HCT116 (cell line): ENCODE measurements around the gene GALNT18. TPM values are rescaled to one million over a fixed set of nuclear protein-coding genes. Genes with fewer than 3 reads are reported as not detected.

Source experiments
- ATAC-seq: fragments of 200-7000 bp; cut with Tn5 transposase; 2 replicates; pipeline ENCODE4 v1.9.1; 2020; ENCODE audit warnings: mild to moderate bottlenecking, moderate library complexity
- BruUV-seq: library from RNA; stranded (reverse); fragments of 400-500 nt; replicated peaks from 2 replicates; lab custom pipeline; 2021; lab: Mats Ljungman, UMichigan
- CTCF ChIA-PET: fragments of 300-600 bp; sonication (Branson Sonifier 250); formaldehyde crosslinking; loops from one replicate; lab custom pipeline; 2021; ENCODE audit warnings: antibody characterized with exemption; lab: Charles Lee
- POLR2A ChIA-PET: fragments of 300-600, 350-600 bp; sonication (Branson Sonifier 250); formaldehyde crosslinking; loops from one replicate; lab custom pipeline; 2021; ENCODE audit warnings: antibody characterized with exemption; lab: Charles Lee
- RAD21 ChIA-PET, 2 experiments: fragments of 300-600 bp; sonication (Branson Sonifier 250); formaldehyde crosslinking; loops; one replicate each; lab custom pipeline; 2023; ENCODE audit warnings: low total read pairs in 2 of 2; ENCODE audit not compliant: uncharacterized antibody in 2 of 2, unreplicated experiment in 2 of 2, low non-redundant PET in 1 of 2; lab: Charles Lee
- DNase-seq: peaks from one replicate; pipeline ENCODE4 v3.0.0-alpha.2; 2010; ENCODE audit warnings: low read depth, low spot score
- H2AFZ ChIP-seq: fragments of 200-600 bp; shearing (Covaris generic), sonication (generic); 2 replicates; pipeline ENCODE4 v1.6.1; 2017; ENCODE audit warnings: low read depth, mixed run types, mixed read lengths, antibody characterized with exemption, low read length; ENCODE audit not compliant: poor library complexity, severe bottlenecking
- H3K27ac ChIP-seq: 2 replicates; pipeline ENCODE4 v1.5.1; 2012; ENCODE audit warnings: low read depth, low read length
- H3K27me3 ChIP-seq: fragments of 200-600 bp; sonication (generic); 2 replicates; pipeline ENCODE4 v1.6.1; 2016; ENCODE audit warnings: mixed run types, low read length, mixed read lengths; ENCODE audit not compliant: insufficient read depth
- H3K36me3 ChIP-seq, 2 experiments: fragments of 200-500 bp in 1 of 2; fragments of 200-600 bp in 1 of 2; sonication (Bioruptor generic) in 1 of 2; sonication (generic) in 1 of 2; 2 replicates each; pipeline versions ENCODE4 v1.5.1 to v1.6.1; 2014 to 2016; ENCODE audit warnings: low read length in 2 of 2, inconsistent platforms in 1 of 2, mixed read lengths in 1 of 2, mixed run types in 1 of 2; ENCODE audit not compliant: insufficient read depth in 2 of 2, control insufficient read depth in 1 of 2
- H3K4me1 ChIP-seq, 2 experiments: fragments of 200-600 bp in 1 of 2; sonication (generic) in 1 of 2; 2 replicates each; pipeline versions ENCODE4 v1.5.1 to v1.6.1; 2012 to 2017; ENCODE audit warnings: low read length in 2 of 2, inconsistent platforms in 1 of 2, mild to moderate bottlenecking in 1 of 2, mixed read lengths in 1 of 2, mixed run types in 1 of 2, moderate library complexity in 1 of 2; ENCODE audit not compliant: insufficient read depth in 2 of 2, control insufficient read depth in 1 of 2
- H3K4me2 ChIP-seq: fragments of 200-600 bp; sonication (generic); 2 replicates; pipeline ENCODE4 v1.6.1; 2017; ENCODE audit warnings: mixed run types, low read length, mixed read lengths
- H3K4me3 ChIP-seq, 2 experiments: fragments of 200-600 bp in 1 of 2; sonication (generic) in 1 of 2; replicated peaks in 1 of 2; 2 replicates each; pipeline ENCODE4 v1.5.1; 2011 to 2016; ENCODE audit warnings: low read length in 2 of 2, control low read depth in 1 of 2, low read depth in 1 of 2, mild to moderate bottlenecking in 1 of 2, mixed read lengths in 1 of 2, mixed run types in 1 of 2
- H3K79me2 ChIP-seq: fragments of 200-600 bp; sonication (generic); 2 replicates; pipeline ENCODE4 v1.6.1; 2017; ENCODE audit warnings: mild to moderate bottlenecking, mixed run types, low read length, moderate library complexity, mixed read lengths; ENCODE audit not compliant: insufficient read depth
- H3K9ac ChIP-seq: fragments of 200-600 bp; sonication (generic); 2 replicates; pipeline ENCODE4 v1.6.1; 2016; ENCODE audit warnings: low read length, mixed read lengths
- H3K9me2 ChIP-seq: fragments of 200-600 bp; sonication (generic), shearing (Covaris generic); 2 replicates; pipeline ENCODE4 v1.6.1; 2017; ENCODE audit warnings: mixed run types, mild to moderate bottlenecking, moderate library complexity; ENCODE audit not compliant: insufficient read depth
- H3K9me3 ChIP-seq, 2 experiments: fragments of 200-500 bp in 1 of 2; fragments of 200-600 bp in 1 of 2; sonication (Bioruptor generic) in 1 of 2; sonication (generic) in 1 of 2; 2 replicates each; pipeline ENCODE4 v1.6.1; 2014 to 2017; ENCODE audit warnings: low read length in 2 of 2, mixed read lengths in 2 of 2, inconsistent platforms in 1 of 2, low read depth in 1 of 2, mild to moderate bottlenecking in 1 of 2, mixed run types in 1 of 2, moderate library complexity in 1 of 2; ENCODE audit not compliant: control insufficient read depth in 1 of 2, insufficient read depth in 1 of 2
- H4K20me1 ChIP-seq: fragments of 200-600 bp; sonication (generic), shearing (Covaris generic); 2 replicates; pipeline ENCODE4 v1.6.1; 2017; ENCODE audit warnings: mixed run types, mild to moderate bottlenecking, moderate library complexity; ENCODE audit not compliant: insufficient read depth
- CBX3 ChIP-seq: IDR thresholded peaks from 2 replicates; pipeline ENCODE4 v1.6.1; 2012; ENCODE audit warnings: low read depth
- CEBPB ChIP-seq: IDR thresholded peaks from 2 replicates; pipeline ENCODE4 v1.6.1; 2012; ENCODE audit warnings: low read depth
- EGR1 ChIP-seq: IDR thresholded peaks from 2 replicates; pipeline ENCODE4 v1.6.1; 2012; ENCODE audit warnings: low read depth
- EZH2 ChIP-seq: fragments of 200-600 bp; sonication (generic); IDR thresholded peaks from 2 replicates; pipeline ENCODE4 v1.6.1; 2017; ENCODE audit warnings: antibody characterized with exemption, mixed run types
- FOSL1 ChIP-seq: IDR thresholded peaks from 2 replicates; pipeline ENCODE4 v1.6.1; 2012; ENCODE audit warnings: low read depth
- JUND ChIP-seq: IDR thresholded peaks from 2 replicates; pipeline ENCODE4 v1.6.1; 2012
- POLR2AphosphoS5 ChIP-seq: IDR thresholded peaks from 2 replicates; pipeline ENCODE4 v1.6.1; 2011; ENCODE audit warnings: mild to moderate bottlenecking, low read depth, low read length, moderate library complexity
- SIN3A ChIP-seq: IDR thresholded peaks from 2 replicates; pipeline ENCODE4 v1.6.1; 2012; ENCODE audit warnings: low read depth
- SP1 ChIP-seq: IDR thresholded peaks from 2 replicates; pipeline ENCODE4 v1.6.1; 2012; ENCODE audit warnings: low read depth
- SRF ChIP-seq: IDR thresholded peaks from 2 replicates; pipeline ENCODE4 v1.6.1; 2012; ENCODE audit warnings: low read depth
- TCF7L2 ChIP-seq: IDR thresholded peaks from 2 replicates; pipeline ENCODE4 v1.7.0; 2011; ENCODE audit warnings: borderline replicate concordance, inconsistent platforms; ENCODE audit not compliant: insufficient read depth, insufficient read length; ENCODE audit errors: extremely low read depth
- YY1 ChIP-seq: IDR thresholded peaks from 2 replicates; pipeline ENCODE4 v1.6.1; 2011; ENCODE audit warnings: low read length, low read depth, moderate library complexity, mild to moderate bottlenecking; ENCODE audit not compliant: insufficient replicate concordance; ENCODE audit errors: extremely low read depth
- ZFX ChIP-seq: fragments of 450-650 bp; IDR thresholded peaks from 2 replicates; pipeline ENCODE4 v1.6.1; 2017
- ZNF274 ChIP-seq: fragments of 200-500 bp; sonication (Bioruptor generic); IDR thresholded peaks from 2 replicates; pipeline ENCODE4 v1.6.1; 2014; ENCODE audit warnings: mild to moderate bottlenecking, low read depth, low read length, inconsistent platforms
- intact Hi-C: fragments of 100-400 bp; cut with micrococcal nuclease; formaldehyde crosslinking; loops from 2 replicates; pipeline ENCODE4 v1.10.0; 2022
- total RNA-seq: library from RNA; stranded (reverse); gene quantifications from one replicate; pipeline ENCODE4 v1.2.1, GENCODE V29; 2021; ENCODE audit not compliant: unreplicated experiment
- TF ChIP-seq, protein P1 (sequence below): IDR thresholded peaks from 2 replicates; pipeline ENCODE4 v1.6.1; 2012
- TF ChIP-seq, protein P2 (sequence below): IDR thresholded peaks from 2 replicates; pipeline ENCODE4 v1.6.1; 2011; ENCODE audit warnings: mild to moderate bottlenecking, low read length, moderate library complexity; ENCODE audit not compliant: insufficient replicate concordance; ENCODE audit errors: extremely low read depth
- TF ChIP-seq, protein P3 (sequence below), 3 experiments: fragments of 200-600 bp in 1 of 3; sonication (generic) in 1 of 3; IDR thresholded peaks in 2 of 3; conservative IDR thresholded peaks in 1 of 3; 2 replicates each; pipeline ENCODE4 v1.5.1; 2012 to 2017; ENCODE audit warnings: low read depth in 2 of 3, low read length in 2 of 3, antibody characterized with exemption in 1 of 3, borderline replicate concordance in 1 of 3, control low read depth in 1 of 3, mild to moderate bottlenecking in 1 of 3, mixed read lengths in 1 of 3, mixed run types in 1 of 3, moderate library complexity in 1 of 3; ENCODE audit not compliant: insufficient read depth in 1 of 3
- TF ChIP-seq, protein P4 (sequence below): IDR thresholded peaks from 2 replicates; pipeline ENCODE4 v1.6.1; 2012; ENCODE audit warnings: low read depth

GALNT18 gene
- total RNA-seq, 1 experiment from 2014 or later: 19.9 TPM

DNA sequence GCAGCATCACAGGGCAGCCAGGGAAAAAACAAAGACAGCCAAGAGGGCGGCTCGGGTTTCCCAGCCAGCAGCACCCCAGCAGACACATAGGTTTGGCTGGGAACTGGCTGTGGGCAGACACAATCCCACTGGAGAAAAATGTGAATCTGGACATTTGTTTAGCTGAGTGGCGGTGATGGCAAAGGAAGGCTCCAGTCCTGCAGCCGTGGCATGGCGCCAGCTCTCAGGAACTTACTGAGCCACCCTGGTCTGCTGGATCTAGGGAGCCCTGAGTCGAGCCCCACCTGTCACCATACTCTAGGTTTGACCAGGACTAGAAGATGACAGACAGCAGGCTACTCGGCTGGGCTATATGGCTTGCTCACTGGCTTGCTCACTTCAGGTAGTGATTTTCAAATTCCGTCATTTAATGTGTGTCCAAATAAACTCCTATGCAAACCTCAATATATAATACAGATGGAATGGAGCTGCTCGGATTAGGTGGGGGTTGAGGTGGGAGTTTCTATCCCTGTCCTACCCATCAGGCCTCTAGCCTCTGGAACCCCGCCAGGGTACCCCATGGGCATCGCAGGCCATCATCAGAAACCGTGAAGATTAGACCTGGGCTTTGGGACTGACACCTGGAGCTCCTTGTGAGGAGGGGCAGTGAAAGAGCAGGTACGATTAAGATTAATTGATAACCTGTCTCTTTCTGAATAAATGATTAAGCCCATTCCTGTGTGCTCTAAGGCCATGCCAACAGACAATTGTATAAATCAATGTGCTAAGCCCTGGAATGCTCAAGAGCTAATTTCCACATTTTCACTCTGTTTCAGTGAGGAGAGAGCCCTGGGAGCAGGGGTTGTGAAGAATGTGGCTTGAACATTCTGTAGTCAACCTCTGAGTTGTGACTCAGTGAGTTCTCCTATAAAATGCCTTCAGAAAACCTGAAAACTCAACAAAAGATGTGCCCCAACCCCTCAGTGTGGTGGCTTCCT is 42.5 kb downstream of the GALNT18 start:
- H4K20me1 ChIP-seq: no peaks in the 10 kb centered on the region
- no peak overlapping the region for H3K4me3 ChIP-seq
- intact Hi-C loops: no loop called here
- peaks cover 22% of the 10 kb centered on the region; the same call in 1 of the 2 replicates for H3K79me2 ChIP-seq
- peaks cover 4 to 9% of the 10 kb centered on the region in 2 experiments; a peak in 3 of 4 replicates for H3K4me1 ChIP-seq
- ChIA-PET RAD21 (no interaction called here), CTCF (interaction anchor here (1.1 kb wide), 1 partner anchor 352 kb away, joined by 3 read pairs; no protein-coding TSS in a partner anchor), POLR2A (no interaction called here)
- H3K27me3 ChIP-seq: no peaks in the 10 kb centered on the region
- no peaks in the 10 kb centered on the region for H3K9me2 ChIP-seq
- DNase-seq (no peak), ATAC-seq (no peak)
- no peaks in the 10 kb centered on the region for H3K36me3 ChIP-seq
- H3K4me2 ChIP-seq: no peak overlapping the region
- BruUV-seq: no TSS peak
- H3K9ac ChIP-seq: no peak overlapping the region
- no peak overlapping the region for H2AFZ ChIP-seq
- H3K9me3 ChIP-seq: no peaks in the 10 kb centered on the region
- H3K27ac ChIP-seq: no peak overlapping the region
- TF ChIP-seq JUND: no peak
- TF ChIP-seq, protein P1, sequence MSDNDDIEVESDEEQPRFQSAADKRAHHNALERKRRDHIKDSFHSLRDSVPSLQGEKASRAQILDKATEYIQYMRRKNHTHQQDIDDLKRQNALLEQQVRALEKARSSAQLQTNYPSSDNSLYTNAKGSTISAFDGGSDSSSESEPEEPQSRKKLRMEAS: no peak
- TF ChIP-seq, protein P2, sequence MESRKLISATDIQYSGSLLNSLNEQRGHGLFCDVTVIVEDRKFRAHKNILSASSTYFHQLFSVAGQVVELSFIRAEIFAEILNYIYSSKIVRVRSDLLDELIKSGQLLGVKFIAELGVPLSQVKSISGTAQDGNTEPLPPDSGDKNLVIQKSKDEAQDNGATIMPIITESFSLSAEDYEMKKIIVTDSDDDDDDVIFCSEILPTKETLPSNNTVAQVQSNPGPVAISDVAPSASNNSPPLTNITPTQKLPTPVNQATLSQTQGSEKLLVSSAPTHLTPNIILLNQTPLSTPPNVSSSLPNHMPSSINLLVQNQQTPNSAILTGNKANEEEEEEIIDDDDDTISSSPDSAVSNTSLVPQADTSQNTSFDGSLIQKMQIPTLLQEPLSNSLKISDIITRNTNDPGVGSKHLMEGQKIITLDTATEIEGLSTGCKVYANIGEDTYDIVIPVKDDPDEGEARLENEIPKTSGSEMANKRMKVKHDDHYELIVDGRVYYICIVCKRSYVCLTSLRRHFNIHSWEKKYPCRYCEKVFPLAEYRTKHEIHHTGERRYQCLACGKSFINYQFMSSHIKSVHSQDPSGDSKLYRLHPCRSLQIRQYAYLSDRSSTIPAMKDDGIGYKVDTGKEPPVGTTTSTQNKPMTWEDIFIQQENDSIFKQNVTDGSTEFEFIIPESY: no peak
- no peak for TF ChIP-seq CBX3
- TF ChIP-seq ZNF274: no peak
- no peak for TF ChIP-seq SRF
- no peak for TF ChIP-seq SIN3A
- no peak for TF ChIP-seq YY1
- TF ChIP-seq CEBPB: no peak
- TF ChIP-seq ZFX: no peak
- TF ChIP-seq EZH2: no peak
- TF ChIP-seq, protein P3, sequence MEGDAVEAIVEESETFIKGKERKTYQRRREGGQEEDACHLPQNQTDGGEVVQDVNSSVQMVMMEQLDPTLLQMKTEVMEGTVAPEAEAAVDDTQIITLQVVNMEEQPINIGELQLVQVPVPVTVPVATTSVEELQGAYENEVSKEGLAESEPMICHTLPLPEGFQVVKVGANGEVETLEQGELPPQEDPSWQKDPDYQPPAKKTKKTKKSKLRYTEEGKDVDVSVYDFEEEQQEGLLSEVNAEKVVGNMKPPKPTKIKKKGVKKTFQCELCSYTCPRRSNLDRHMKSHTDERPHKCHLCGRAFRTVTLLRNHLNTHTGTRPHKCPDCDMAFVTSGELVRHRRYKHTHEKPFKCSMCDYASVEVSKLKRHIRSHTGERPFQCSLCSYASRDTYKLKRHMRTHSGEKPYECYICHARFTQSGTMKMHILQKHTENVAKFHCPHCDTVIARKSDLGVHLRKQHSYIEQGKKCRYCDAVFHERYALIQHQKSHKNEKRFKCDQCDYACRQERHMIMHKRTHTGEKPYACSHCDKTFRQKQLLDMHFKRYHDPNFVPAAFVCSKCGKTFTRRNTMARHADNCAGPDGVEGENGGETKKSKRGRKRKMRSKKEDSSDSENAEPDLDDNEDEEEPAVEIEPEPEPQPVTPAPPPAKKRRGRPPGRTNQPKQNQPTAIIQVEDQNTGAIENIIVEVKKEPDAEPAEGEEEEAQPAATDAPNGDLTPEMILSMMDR (IDR thresholded peaks at IDR 0.05 in 2 of 3, conservative IDR thresholded peaks at IDR 0.05 in 1 of 3; ENCODE audit: borderline replicate concordance in 1 of 3, insufficient read depth in 1 of 3, low read depth in 2 of 3, low read length in 2 of 3): no peak
- TF ChIP-seq POLR2AphosphoS5: no peak
- TF ChIP-seq SP1: no peak
- TF ChIP-seq TCF7L2: no peak
- TF ChIP-seq, protein P4, sequence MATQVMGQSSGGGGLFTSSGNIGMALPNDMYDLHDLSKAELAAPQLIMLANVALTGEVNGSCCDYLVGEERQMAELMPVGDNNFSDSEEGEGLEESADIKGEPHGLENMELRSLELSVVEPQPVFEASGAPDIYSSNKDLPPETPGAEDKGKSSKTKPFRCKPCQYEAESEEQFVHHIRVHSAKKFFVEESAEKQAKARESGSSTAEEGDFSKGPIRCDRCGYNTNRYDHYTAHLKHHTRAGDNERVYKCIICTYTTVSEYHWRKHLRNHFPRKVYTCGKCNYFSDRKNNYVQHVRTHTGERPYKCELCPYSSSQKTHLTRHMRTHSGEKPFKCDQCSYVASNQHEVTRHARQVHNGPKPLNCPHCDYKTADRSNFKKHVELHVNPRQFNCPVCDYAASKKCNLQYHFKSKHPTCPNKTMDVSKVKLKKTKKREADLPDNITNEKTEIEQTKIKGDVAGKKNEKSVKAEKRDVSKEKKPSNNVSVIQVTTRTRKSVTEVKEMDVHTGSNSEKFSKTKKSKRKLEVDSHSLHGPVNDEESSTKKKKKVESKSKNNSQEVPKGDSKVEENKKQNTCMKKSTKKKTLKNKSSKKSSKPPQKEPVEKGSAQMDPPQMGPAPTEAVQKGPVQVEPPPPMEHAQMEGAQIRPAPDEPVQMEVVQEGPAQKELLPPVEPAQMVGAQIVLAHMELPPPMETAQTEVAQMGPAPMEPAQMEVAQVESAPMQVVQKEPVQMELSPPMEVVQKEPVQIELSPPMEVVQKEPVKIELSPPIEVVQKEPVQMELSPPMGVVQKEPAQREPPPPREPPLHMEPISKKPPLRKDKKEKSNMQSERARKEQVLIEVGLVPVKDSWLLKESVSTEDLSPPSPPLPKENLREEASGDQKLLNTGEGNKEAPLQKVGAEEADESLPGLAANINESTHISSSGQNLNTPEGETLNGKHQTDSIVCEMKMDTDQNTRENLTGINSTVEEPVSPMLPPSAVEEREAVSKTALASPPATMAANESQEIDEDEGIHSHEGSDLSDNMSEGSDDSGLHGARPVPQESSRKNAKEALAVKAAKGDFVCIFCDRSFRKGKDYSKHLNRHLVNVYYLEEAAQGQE: no peak
- TF ChIP-seq EGR1: no peak
- no peak for TF ChIP-seq FOSL1
